K562 (cell line): ENCODE results near the gene SULT2B1. TPM values are rescaled to one million over a fixed set of nuclear protein-coding genes. Genes with fewer than 3 reads are reported as not detected.
A peak's percentile ranks its signal among the peaks of the same experiment; 100 is the strongest.

Experiments used
- CXXC5 ChIP-seq: fragments of 250-450 bp; sonication (Bioruptor Pico); IDR thresholded peaks from 2 replicates; pipeline ENCODE4 v1.8.0; 2022; ENCODE audit warnings: inconsistent platforms, mild to moderate bottlenecking, moderate library complexity
- GATA2 ChIP-seq: sonication (generic); formaldehyde crosslinking; IDR thresholded peaks from 2 replicates; pipeline ENCODE4 v1.4.0; 2020; ENCODE audit warnings: mild to moderate bottlenecking, missing genetic modification reagents
- KLF10 ChIP-seq: fragments of 250-450 bp; sonication (Bioruptor Pico); IDR thresholded peaks from 2 replicates; pipeline ENCODE4 v1.6.1; 2021; ENCODE audit warnings: matching md5 sums
- NBN ChIP-seq: fragments of 450-650 bp; IDR thresholded peaks from 2 replicates; pipeline ENCODE4 v1.6.1; 2016; ENCODE audit warnings: low read depth, mild to moderate bottlenecking
- NFATC3 ChIP-seq: fragments of 450-650 bp; IDR thresholded peaks from 2 replicates; pipeline ENCODE4 v1.6.1; 2017; ENCODE audit warnings: mild to moderate bottlenecking
- NR2C2 ChIP-seq, 2 experiments: fragments of 200-800 bp in 1 of 2; sonication (Bioruptor generic) in 1 of 2; sonication (generic) in 1 of 2; formaldehyde crosslinking in 1 of 2; IDR thresholded peaks; 2 replicates each; pipeline versions ENCODE4 v1.6.1 to v1.8.0; 2016 to 2022; ENCODE audit warnings: mild to moderate bottlenecking in 1 of 2, missing compliant biosample characterization in 1 of 2, missing genetic modification characterization in 1 of 2, missing genetic modification reagents in 1 of 2
- PHF21A ChIP-seq: fragments of 450-650 bp; IDR thresholded peaks from 2 replicates; pipeline ENCODE4 v1.6.1; 2017; ENCODE audit warnings: low read depth, borderline replicate concordance
- RBM25 ChIP-seq: fragments of 200-400 bp; formaldehyde crosslinking; IDR thresholded peaks from 2 replicates; pipeline ENCODE4 v1.6.1; 2018; ENCODE audit warnings: low read length, low read depth, moderate library complexity; ENCODE audit not compliant: severe bottlenecking
- SUPT5H ChIP-seq: fragments of 450-650 bp; IDR thresholded peaks from 2 replicates; pipeline ENCODE4 v1.6.1; 2016
- TAF1 ChIP-seq: IDR thresholded peaks from 2 replicates; pipeline ENCODE4 v1.6.1; 2011; ENCODE audit warnings: mild to moderate bottlenecking, low read length, moderate library complexity; ENCODE audit not compliant: insufficient read depth, control insufficient read depth, severe bottlenecking; ENCODE audit errors: extremely low read depth
- TSC22D4 ChIP-seq: fragments of 450-650 bp; IDR thresholded peaks from 2 replicates; pipeline ENCODE4 v1.6.1; 2016; ENCODE audit warnings: missing genetic modification characterization, missing biosample characterization, control low read depth
- YY1 ChIP-seq, 3 experiments: IDR thresholded peaks; 2 replicates each; pipeline ENCODE4 v1.6.1; 2011; ENCODE audit warnings: low read length in 2 of 3, mild to moderate bottlenecking in 2 of 3, moderate library complexity in 2 of 3, borderline replicate concordance in 1 of 3, control low read depth in 1 of 3, low read depth in 1 of 3; ENCODE audit not compliant: insufficient read depth in 3 of 3, insufficient replicate concordance in 2 of 3, control insufficient read depth in 1 of 3, insufficient read length in 1 of 3; ENCODE audit errors: extremely low read depth in 1 of 3
- ZNF282 ChIP-seq: sonication (generic); formaldehyde crosslinking; IDR thresholded peaks from 2 replicates; pipeline ENCODE4 v1.8.1; 2023; ENCODE audit warnings: missing genetic modification reagents
- polyA plus RNA-seq, 8 experiments: library from polyadenylated mRNA; depleted of rRNA in 4 of 8; stranded (reverse) in 5 of 8; unstranded in 3 of 8; fragments of >200 nt; fragmentation: Nextera tagmentation in 2 of 8; fragmentation: Illumina TruSeq in 1 of 8; extraction: Ambion mirVana in 2 of 8; extraction: Trizol in 1 of 8; gene quantifications; 2 replicates each; pipeline versions ENCODE4 v1.2.1 to v1.2.3, GENCODE V29; 2011 to 2014; ENCODE audit warnings: inconsistent platforms in 1 of 8, missing spikeins in 1 of 8
- total RNA-seq, 7 experiments: library from RNA; depleted of rRNA in 6 of 7; stranded (reverse); fragments of >200 nt in 6 of 7; fragmentation: Illumina TruSeq in 2 of 7; extraction: Trizol in 2 of 7; gene quantifications; 2 replicates each; pipeline versions ENCODE4 v1.2.1 to v1.2.3, GENCODE V29; 2011 to 2021; ENCODE audit warnings: low replicate concordance in 1 of 7
- TF ChIP-seq, protein P1 (sequence below): sonication (generic); formaldehyde crosslinking; IDR thresholded peaks from 2 replicates; pipeline ENCODE4 v1.8.0; 2022; ENCODE audit warnings: missing genetic modification reagents, mild to moderate bottlenecking, borderline replicate concordance
- TF ChIP-seq, protein P2 (sequence below): sonication (generic); formaldehyde crosslinking; IDR thresholded peaks from 2 replicates; pipeline ENCODE4 v1.4.0; 2020; ENCODE audit warnings: mild to moderate bottlenecking, missing genetic modification reagents
- TF ChIP-seq, protein P3 (sequence below): sonication (generic); formaldehyde crosslinking; IDR thresholded peaks from 2 replicates; pipeline ENCODE4 v1.8.1; 2022; ENCODE audit warnings: missing genetic modification reagents
- TF ChIP-seq, protein P4 (sequence below), 2 experiments: fragments of 150-350 bp in 1 of 2; IDR thresholded peaks; 2 replicates each; pipeline ENCODE4 v1.6.1; 2012 to 2016; ENCODE audit warnings: low read depth in 2 of 2, low read length in 2 of 2, mild to moderate bottlenecking in 1 of 2, moderate library complexity in 1 of 2

The SULT2B1 gene
- total and polyA plus RNA-seq, 9 of the 15 experiments (the other 6 are each of a cell fraction or from before 2014, with no cell fraction given): 0.09 to 0.62 (median 0.22) TPM; not detected in 2

DNA sequence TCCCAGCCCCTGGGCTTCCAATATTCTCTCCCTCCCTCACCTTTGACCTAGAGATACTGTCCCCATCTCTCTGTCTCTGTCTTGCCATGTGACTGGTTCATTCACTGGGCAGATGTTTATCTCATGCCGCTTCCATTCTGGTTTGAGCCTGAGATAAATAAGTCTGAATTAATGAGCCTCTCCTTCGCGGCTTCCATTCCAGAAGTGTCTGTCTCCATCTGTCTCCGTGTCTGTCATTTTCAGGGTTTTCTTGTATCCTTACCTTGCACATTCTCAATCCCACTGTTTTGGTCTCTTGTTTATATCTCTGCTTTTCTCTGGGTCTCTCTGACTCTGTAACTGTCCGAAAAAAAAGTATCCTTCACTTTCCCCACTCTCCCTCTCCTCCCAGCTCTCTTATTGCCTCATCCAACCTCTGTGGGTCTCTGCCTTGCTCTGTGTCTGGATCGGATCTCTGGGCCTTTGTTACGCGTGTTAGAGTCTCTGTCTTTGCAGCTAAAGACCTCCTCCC is 71.6 kb downstream of the SULT2B1 start (continued):
- TF ChIP-seq, protein P1, sequence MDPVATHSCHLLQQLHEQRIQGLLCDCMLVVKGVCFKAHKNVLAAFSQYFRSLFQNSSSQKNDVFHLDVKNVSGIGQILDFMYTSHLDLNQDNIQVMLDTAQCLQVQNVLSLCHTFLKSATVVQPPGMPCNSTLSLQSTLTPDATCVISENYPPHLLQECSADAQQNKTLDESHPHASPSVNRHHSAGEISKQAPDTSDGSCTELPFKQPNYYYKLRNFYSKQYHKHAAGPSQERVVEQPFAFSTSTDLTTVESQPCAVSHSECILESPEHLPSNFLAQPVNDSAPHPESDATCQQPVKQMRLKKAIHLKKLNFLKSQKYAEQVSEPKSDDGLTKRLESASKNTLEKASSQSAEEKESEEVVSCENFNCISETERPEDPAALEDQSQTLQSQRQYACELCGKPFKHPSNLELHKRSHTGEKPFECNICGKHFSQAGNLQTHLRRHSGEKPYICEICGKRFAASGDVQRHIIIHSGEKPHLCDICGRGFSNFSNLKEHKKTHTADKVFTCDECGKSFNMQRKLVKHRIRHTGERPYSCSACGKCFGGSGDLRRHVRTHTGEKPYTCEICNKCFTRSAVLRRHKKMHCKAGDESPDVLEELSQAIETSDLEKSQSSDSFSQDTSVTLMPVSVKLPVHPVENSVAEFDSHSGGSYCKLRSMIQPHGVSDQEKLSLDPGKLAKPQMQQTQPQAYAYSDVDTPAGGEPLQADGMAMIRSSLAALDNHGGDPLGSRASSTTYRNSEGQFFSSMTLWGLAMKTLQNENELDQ: no peak
- TF ChIP-seq SUPT5H (peak; percentile 63), RBM25 (no peak), PHF21A (no peak), ZNF282 (CRISPR knock-in tag) (no peak), NR2C2 (CRISPR knock-in tag; IDR thresholded peaks at IDR 0.05) (no peak), NR2C2 (tag; IDR thresholded peaks at IDR 0.05) (peak; percentile 91), NBN (peak; percentile 62; the same call in 1 of the 2 replicates), TSC22D4 (tag) (0 out of 2 replicates have a peak, but pooled peaks have one; percentile 12), NFATC3 (no peak), GATA2 (CRISPR knock-in tag) (peak; percentile 49), TAF1 (peak; percentile 29), CXXC5 (CRISPR knock-in tag) (no peak), KLF10 (CRISPR knock-in tag) (no peak), YY1 (IDR thresholded peaks at IDR 0.05; ENCODE audit: borderline replicate concordance in 1 of 3, control insufficient read depth in 1 of 3, extremely low read depth in 1 of 3, insufficient read depth in 3 of 3, insufficient read length in 1 of 3, insufficient replicate concordance in 2 of 3, low read depth in 1 of 3, low read length in 2 of 3) (no peak)
- TF ChIP-seq, protein P2, sequence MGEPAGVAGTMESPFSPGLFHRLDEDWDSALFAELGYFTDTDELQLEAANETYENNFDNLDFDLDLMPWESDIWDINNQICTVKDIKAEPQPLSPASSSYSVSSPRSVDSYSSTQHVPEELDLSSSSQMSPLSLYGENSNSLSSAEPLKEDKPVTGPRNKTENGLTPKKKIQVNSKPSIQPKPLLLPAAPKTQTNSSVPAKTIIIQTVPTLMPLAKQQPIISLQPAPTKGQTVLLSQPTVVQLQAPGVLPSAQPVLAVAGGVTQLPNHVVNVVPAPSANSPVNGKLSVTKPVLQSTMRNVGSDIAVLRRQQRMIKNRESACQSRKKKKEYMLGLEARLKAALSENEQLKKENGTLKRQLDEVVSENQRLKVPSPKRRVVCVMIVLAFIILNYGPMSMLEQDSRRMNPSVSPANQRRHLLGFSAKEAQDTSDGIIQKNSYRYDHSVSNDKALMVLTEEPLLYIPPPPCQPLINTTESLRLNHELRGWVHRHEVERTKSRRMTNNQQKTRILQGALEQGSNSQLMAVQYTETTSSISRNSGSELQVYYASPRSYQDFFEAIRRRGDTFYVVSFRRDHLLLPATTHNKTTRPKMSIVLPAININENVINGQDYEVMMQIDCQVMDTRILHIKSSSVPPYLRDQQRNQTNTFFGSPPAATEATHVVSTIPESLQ (CRISPR knock-in tag): no peak
- TF ChIP-seq, protein P3, sequence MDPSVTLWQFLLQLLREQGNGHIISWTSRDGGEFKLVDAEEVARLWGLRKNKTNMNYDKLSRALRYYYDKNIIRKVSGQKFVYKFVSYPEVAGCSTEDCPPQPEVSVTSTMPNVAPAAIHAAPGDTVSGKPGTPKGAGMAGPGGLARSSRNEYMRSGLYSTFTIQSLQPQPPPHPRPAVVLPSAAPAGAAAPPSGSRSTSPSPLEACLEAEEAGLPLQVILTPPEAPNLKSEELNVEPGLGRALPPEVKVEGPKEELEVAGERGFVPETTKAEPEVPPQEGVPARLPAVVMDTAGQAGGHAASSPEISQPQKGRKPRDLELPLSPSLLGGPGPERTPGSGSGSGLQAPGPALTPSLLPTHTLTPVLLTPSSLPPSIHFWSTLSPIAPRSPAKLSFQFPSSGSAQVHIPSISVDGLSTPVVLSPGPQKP (CRISPR knock-in tag): no peak
- TF ChIP-seq, protein P4, sequence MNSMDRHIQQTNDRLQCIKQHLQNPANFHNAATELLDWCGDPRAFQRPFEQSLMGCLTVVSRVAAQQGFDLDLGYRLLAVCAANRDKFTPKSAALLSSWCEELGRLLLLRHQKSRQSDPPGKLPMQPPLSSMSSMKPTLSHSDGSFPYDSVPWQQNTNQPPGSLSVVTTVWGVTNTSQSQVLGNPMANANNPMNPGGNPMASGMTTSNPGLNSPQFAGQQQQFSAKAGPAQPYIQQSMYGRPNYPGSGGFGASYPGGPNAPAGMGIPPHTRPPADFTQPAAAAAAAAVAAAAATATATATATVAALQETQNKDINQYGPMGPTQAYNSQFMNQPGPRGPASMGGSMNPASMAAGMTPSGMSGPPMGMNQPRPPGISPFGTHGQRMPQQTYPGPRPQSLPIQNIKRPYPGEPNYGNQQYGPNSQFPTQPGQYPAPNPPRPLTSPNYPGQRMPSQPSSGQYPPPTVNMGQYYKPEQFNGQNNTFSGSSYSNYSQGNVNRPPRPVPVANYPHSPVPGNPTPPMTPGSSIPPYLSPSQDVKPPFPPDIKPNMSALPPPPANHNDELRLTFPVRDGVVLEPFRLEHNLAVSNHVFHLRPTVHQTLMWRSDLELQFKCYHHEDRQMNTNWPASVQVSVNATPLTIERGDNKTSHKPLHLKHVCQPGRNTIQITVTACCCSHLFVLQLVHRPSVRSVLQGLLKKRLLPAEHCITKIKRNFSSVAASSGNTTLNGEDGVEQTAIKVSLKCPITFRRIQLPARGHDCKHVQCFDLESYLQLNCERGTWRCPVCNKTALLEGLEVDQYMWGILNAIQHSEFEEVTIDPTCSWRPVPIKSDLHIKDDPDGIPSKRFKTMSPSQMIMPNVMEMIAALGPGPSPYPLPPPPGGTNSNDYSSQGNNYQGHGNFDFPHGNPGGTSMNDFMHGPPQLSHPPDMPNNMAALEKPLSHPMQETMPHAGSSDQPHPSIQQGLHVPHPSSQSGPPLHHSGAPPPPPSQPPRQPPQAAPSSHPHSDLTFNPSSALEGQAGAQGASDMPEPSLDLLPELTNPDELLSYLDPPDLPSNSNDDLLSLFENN (IDR thresholded peaks at IDR 0.05; ENCODE audit: low read depth in 2 of 2, low read length in 2 of 2): no peak
